Activated T-helper 2 cell treated with anti-CD3 and anti-CD28 coated beads, Interferon-gamma antibody, Interleukin-2, Interleukin-4, amounts not matched to agents 10 μg/mL and 5 μg/mL and 100 μg/mL, durations not matched to agents 14 hours and 24 hours and 36 hours (primary cell): ENCODE results near the gene FNBP1. TPM values are rescaled to one million over a fixed set of nuclear protein-coding genes. Genes with fewer than 3 reads are reported as not detected.
"Not testable (repeated sequence)": the region's sequence is repeated elsewhere in the genome, so short reads cannot be mapped to it uniquely, and the experiment has no call there.

Source experiments
- DNase-seq: peaks from one replicate; pipeline ENCODE4 v3.0.0; 2021; ENCODE audit warnings: low spot score
- H3K27ac Mint-ChIP-seq: one replicate; pipeline ENCODE4 v1.8.0; 2021; ENCODE audit warnings: mixed read lengths
- H3K27me3 Mint-ChIP-seq: one replicate; pipeline ENCODE4 v1.8.0; 2021; ENCODE audit warnings: low read depth, mixed read lengths
- H3K36me3 Mint-ChIP-seq: one replicate; pipeline ENCODE4 v1.8.0; 2021; ENCODE audit warnings: low read depth, mixed read lengths
- H3K4me1 Mint-ChIP-seq: one replicate; pipeline ENCODE4 v1.8.0; 2021; ENCODE audit warnings: low read depth, mixed read lengths
- H3K4me3 Mint-ChIP-seq: one replicate; pipeline ENCODE4 v1.8.0; 2021; ENCODE audit warnings: low read depth, mild to moderate bottlenecking, moderate library complexity, mixed read lengths
- H3K9me3 Mint-ChIP-seq: one replicate; pipeline ENCODE4 v1.8.0; 2021; ENCODE audit warnings: mixed read lengths
- intact Hi-C: fragments of 100-400 bp; cut with micrococcal nuclease; formaldehyde crosslinking; loops from one replicate; pipeline ENCODE4 v1.15.1; 2023
- total RNA-seq: library from RNA; stranded (reverse); gene quantifications from 2 replicates; pipeline ENCODE4 v1.2.3, GENCODE V29; 2022

FNBP1 gene
- total RNA-seq, 1 donor from 2014 or later, result 358 TPM

DNA sequence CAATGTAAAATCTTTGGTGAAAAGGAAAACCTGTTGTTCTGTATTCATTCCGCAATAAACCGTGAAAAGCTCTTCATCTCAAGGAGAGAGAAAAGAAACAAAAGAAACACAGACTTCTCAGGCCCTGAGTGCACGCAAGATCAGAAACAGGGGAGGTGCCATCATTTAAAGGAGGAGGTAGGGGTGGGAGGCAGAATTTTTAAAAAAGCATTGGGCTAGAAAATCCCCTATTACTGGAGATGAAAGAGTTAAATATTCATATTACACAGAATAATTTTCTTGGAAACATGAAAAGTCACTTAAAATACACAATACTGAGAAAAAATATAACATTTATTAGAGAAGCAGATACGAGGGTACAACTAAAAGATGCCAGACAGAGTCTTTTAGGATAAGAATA is 151.4 kb downstream of the FNBP1 start:
- DNase-seq, result no peak

DNA sequence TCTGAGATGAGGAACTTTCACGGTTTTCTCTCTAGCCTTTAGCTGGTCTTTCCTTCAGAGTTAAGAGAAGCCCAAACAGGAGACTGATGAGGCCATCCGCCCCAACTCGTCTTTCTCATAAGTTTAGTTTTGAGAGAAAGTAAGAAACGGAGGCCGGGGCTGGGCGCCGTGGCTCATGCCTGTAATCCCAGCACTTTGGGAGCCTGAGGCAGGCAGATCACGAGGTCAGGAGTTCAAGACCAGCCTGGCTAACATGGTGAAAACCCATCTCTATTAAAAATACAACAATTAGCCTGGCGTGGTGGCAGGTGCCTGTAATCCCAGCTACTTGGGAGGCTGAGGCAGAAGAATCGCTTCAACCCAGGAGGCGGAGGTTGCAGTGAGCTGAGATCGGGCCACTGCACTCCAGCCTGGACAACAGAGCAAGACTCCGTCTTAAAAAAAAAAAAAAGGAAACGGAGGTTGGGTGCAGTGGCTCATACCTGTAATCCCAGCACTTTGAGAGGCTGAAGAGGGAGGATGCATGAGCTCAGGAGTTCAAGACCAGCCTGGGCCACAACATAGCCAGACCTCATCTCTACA is 152.2 kb downstream of the FNBP1 start:
- DNase-seq, H3K9me3 Mint-ChIP-seq, H3K27me3 Mint-ChIP-seq: not testable (repeated sequence)
- Mint-ChIP-seq H3K27ac (peak overlapping the region; percentile 99), H3K4me3 (peak overlapping the region; percentile 82), H3K36me3 (peaks cover 90% of the 10 kb centered on the region), H3K4me1 (peaks cover 81% of the 10 kb centered on the region)
- intact Hi-C loops, result loop anchor here (1.0 kb wide), 1 partner anchor 72 kb away; no protein-coding TSS in a partner anchor

More for the DNA sequence above, 151.4 kb downstream of the FNBP1 start:
- Mint-ChIP-seq H3K36me3 (peaks cover 92% of the 10 kb centered on the region), H3K27ac (peak overlapping the region; percentile 99), H3K4me1 (peaks cover 86% of the 10 kb centered on the region), H3K9me3 (no peaks in the 10 kb centered on the region), H3K27me3 (no peaks in the 10 kb centered on the region), H3K4me3 (peak overlapping the region; percentile 82)
- intact Hi-C loops, result no loop called here

GRCh38 chr9:129889941-129890717 is 152.9 kb downstream of the FNBP1 start:
- Mint-ChIP-seq H3K9me3 (no peaks in the 10 kb centered on the region), H3K4me1 (peaks cover 76% of the 10 kb centered on the region), H3K27me3 (no peaks in the 10 kb centered on the region), H3K36me3 (peaks cover 90% of the 10 kb centered on the region), H3K4me3 (peak overlapping the region; percentile 82), H3K27ac (peak overlapping the region; percentile 99)
- peak; percentile 80 for DNase-seq
- intact Hi-C loops, result loop anchor here (1.0 to 5.0 kb wide), 5 partner anchors 73 to 403 kb away; no protein-coding TSS in a partner anchor

DNA sequence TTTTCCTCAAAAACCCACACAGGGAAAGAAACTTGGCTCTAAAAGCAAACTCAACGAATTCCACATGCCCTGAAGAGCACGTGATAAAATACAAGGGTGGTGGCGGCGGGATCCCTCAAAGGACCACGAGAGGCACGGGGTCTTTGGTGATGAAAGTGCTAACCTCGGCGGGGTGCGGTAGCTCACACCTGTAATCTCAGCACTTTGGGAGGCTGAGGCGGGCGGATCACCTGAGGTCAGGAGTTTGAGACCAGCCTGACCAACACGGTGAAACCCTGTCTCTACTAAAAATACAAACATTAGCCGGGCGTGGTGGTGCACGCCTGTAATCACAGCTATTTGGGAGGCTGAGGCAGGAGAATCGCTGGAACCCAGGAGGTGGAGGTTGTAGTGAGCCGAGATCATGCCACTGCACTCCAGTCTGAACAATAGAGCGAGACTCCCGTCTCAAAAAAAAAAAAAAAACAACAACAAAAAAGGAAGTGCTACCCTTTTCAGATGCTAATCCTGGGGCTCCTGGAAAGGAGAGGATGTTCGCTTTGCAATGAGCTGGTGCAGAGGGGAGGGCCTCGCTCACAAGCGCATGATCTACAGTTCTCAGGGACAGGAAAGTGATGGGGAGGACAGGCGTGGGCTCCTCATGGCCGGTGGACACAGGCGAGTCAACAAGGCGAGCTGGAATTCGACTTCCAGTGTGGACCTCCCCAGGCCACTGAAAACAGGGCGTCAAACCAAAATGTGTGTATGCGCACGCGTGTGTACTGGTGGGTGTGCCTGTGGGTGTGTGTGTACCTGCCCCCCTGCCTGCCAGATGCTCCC is 153.7 kb downstream of the FNBP1 start:
- no peaks in the 10 kb centered on the region for H3K27me3 Mint-ChIP-seq

DNA sequence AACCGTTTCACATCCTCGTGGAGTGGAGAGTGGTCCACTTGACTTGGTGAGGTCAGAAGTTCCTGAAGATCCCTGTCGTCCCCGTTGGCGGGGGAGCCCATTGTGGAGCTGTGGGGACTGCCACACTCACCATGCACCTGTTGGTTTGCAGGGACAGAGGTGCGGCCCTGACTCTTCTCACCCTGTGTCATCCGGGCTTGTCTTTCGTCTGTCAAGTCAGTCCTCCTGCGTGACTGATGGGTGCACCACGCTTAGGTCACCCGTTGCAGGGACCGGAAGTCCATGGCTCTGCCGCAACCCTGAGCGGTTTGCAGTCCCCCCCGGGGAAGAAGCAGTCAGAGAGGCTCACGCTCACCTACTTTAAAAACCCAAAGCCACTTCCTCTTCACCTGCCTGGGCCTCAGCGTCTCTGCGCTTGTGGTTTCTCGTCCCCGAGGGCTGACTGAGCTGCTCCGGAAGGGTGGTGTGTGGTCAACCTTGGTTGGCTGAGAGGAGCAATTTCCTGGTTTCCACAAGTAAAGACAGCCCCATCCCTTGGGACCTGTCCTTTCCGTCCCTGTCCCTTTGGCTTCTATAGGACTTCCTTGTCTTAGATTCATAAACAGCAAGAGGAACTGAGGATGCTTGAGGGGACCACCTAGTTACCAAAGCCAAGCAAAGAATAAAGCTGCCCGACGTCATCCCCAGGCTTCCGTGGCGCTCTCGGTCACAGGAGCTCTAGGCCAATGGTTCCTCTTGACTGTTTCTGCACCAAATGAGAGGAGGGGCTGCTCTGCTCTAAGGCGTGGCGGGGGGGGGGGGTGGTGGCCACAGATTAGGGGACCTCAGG is 154.5 kb downstream of the FNBP1 start:
- H3K27me3 Mint-ChIP-seq, result no peaks in the 10 kb centered on the region
- peak overlapping the region; percentile 82 for H3K4me3 Mint-ChIP-seq
- peak overlapping the region; percentile 99 for H3K27ac Mint-ChIP-seq
- H3K4me1 Mint-ChIP-seq, result peaks cover 71% of the 10 kb centered on the region
- H3K9me3 Mint-ChIP-seq, result no peaks in the 10 kb centered on the region
- intact Hi-C loops, result loop anchor here (1.0 to 5.0 kb wide), 5 partner anchors 106 to 401 kb away; no protein-coding TSS in a partner anchor
- H3K36me3 Mint-ChIP-seq, result peaks cover 87% of the 10 kb centered on the region
- DNase-seq, result peak; percentile 95

More for the DNA sequence above, 153.7 kb downstream of the FNBP1 start:
- Mint-ChIP-seq H3K36me3 (peaks cover 90% of the 10 kb centered on the region), H3K9me3 (no peaks in the 10 kb centered on the region), H3K4me1 (peaks cover 69% of the 10 kb centered on the region), H3K4me3 (peak overlapping the region; percentile 82), H3K27ac (peak overlapping the region; percentile 99)
- intact Hi-C loops, result loop anchor here (2.0 to 5.0 kb wide), 4 partner anchors 105 to 402 kb away; no protein-coding TSS in a partner anchor
- peak; percentile 45 for DNase-seq

DNA sequence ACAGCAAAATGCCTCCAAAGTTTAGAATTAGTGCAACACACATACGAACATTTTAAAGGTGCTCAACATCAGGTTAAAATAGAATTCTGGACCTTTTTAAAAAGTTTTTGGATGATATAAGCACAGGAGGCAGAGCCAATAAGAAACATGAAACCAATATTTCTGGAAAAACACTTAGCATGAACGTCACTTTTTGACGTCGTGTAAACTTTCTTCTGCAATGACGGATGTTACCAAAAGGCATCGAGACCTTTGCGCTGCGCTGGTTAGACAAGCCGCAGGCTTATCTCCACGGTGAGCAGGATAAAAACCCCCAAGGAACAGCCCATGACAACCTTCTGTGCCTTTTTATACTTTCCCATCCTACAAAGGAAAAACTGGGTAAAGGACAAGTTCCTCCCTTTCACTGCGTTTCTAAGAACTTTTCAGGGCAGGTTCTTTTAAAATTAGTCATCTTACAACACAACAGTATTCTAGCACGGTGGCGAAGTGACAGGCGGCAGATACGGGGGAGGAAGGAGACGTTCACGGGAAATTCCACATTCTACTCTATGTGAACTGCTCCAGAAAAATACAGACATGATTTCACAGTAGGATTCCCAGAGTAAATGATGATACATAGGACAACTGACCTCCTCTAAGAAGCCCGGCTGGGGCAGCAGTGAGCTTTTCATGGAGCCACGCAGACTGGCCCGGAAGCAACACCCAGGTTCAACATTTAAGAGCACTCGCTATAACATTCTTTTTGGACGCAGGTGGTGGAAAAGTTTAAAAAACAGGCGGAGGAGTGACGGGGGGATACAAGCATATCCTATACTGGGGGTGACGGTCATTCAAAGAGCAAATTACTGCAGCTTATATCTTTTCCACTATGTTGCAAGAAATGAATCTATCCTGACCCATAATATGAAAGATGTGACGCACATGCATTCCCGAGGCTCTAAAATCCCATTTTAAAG is 155.4 kb downstream of the FNBP1 start:
- peak; percentile 69 for DNase-seq
- Mint-ChIP-seq H3K4me3 (peak overlapping the region; percentile 82), H3K4me1 (peaks cover 66% of the 10 kb centered on the region), H3K27me3 (no peaks in the 10 kb centered on the region), H3K9me3 (no peaks in the 10 kb centered on the region), H3K27ac (peak overlapping the region; percentile 99), H3K36me3 (peaks cover 78% of the 10 kb centered on the region)
- intact Hi-C loops, result loop anchor here (1.0 to 5.0 kb wide), 9 partner anchors 8 to 400 kb away; no protein-coding TSS in a partner anchor

DNA sequence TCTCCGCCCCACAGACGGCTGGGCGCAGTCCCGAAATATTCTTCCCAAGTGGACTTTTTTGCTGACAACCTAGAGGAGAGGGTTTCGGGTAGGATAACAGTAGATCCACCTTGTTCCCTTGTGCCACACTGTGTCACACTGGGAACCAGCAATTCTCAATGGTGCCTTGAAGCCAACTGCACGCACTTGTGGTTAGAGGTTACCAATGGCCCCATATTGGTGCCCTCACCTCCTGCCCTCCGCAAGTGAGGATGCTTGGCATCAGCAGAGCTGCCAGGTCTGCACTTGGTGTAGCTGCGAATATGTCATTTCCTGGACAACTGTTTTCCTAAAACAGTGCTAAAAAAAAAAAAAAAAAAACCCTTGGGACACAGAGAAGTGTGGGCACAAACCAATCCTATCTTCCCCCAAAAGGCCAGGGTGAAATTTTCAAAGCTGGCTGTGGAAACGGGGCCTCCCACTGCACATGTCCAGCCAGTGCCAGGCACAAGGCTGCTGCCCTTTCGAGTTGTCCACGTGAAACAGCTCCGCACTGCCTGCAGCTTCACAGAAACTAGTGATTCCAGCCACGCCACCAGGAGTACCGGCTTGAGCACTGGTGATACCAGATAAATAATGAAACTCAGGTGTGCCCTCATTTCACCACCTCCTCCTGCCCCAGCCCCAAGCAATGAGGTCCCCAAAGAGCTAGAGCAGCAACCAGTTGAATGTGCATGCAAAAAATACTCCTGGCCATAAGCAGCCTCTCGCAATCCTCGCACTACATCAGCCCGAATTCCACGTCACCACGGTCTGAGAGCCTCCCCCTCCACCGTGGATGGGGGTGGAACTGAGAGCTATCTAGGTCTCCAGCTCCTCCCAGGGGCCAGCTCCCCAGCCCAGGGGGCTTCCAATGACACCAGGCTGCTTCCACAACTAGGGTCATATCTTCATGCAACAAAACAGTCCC is 156.5 kb downstream of the FNBP1 start:
- H3K9me3 Mint-ChIP-seq, result no peaks in the 10 kb centered on the region
- peak; percentile 56 for DNase-seq
- H3K27me3 Mint-ChIP-seq, result no peaks in the 10 kb centered on the region
- H3K4me3 Mint-ChIP-seq, result peak overlapping the region; percentile 82
- intact Hi-C loops, result loop anchor here (1.0 to 5.0 kb wide), 6 partner anchors 9 to 399 kb away; no protein-coding TSS in a partner anchor
- H3K27ac Mint-ChIP-seq, result peak overlapping the region; percentile 99
- H3K4me1 Mint-ChIP-seq, result peaks cover 57% of the 10 kb centered on the region
- H3K36me3 Mint-ChIP-seq, result peaks cover 75% of the 10 kb centered on the region

- Mint-ChIP-seq H3K4me3 (peak overlapping the region; percentile 82), H3K27ac (peak overlapping the region; percentile 99), H3K36me3 (peaks cover 72% of the 10 kb centered on the region), H3K27me3 (no peaks in the 10 kb centered on the region), H3K9me3 (no peaks in the 10 kb centered on the region), H3K4me1 (peaks cover 49% of the 10 kb centered on the region)
- peak; percentile 90 for DNase-seq
- intact Hi-C loops, result loop anchor here (2.0 to 5.0 kb wide), 4 partner anchors 47 to 398 kb away; no protein-coding TSS in a partner anchor
These were observed 157.3 kb downstream of the FNBP1 start for GRCh38 chr9:129885670-129886106.

- Mint-ChIP-seq H3K9me3 (no peaks in the 10 kb centered on the region), H3K4me1 (peaks cover 46% of the 10 kb centered on the region), H3K4me3 (peak overlapping the region; percentile 82), H3K36me3 (peaks cover 71% of the 10 kb centered on the region), H3K27me3 (no peaks in the 10 kb centered on the region), H3K27ac (peak overlapping the region; percentile 99)
- intact Hi-C loops, result loop anchor here (2.0 to 5.0 kb wide), 3 partner anchors 212 to 398 kb away; no protein-coding TSS in a partner anchor
- peak; percentile 48 for DNase-seq
These were observed 157.8 kb downstream of the FNBP1 start for GRCh38 chr9:129885018-129885669.
